Fibroblast of skin of right quadriceps (primary cell): ENCODE results near the gene COX8A.

Experiments used
- DNase-seq: peaks from one replicate; pipeline ENCODE4 v3.0.0-alpha.2; 2013

COX8A gene

DNA sequence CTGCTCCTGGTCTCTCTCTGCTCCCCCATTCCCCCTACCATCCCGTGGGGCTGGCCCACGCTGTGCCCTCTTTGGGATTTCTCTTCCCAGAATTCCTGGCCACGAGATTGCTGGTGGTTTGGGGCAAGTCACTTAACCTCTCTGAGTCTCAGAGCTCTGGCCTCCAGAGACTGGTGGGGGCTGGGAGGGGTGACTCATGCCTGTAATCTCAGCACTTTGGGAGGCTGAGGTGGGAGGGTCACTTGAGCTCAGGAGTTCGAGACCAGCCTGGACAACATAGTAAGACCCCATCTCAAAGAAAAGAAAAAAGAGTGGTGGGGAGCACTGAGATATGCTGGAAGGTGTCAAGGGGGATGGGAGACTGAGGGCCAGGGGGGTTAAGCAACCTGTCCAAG, 30.2 kb downstream of the COX8A start:
- peak; percentile 22 for DNase-seq

DNA sequence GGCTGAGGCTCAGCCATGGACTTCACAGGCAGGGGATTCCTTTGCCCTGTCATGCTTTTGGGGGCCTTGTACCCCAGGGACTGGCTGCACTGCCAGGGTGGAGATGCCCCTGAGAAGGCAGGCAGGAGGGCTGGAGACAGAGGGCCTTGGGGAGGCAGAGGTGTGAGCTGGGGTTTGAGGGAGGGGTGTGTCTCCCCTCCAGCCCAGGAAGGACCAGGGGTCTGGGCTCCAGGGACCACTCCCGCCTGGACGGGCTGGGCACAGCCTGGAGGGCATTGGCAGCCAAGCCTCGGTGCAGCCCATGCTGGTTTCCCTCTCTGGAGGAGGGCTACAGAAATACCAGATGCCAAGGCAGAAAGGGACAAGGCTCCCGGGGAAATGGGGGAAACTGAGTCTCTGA, 31.3 kb downstream of the COX8A start:
- DNase-seq = no peak

DNA sequence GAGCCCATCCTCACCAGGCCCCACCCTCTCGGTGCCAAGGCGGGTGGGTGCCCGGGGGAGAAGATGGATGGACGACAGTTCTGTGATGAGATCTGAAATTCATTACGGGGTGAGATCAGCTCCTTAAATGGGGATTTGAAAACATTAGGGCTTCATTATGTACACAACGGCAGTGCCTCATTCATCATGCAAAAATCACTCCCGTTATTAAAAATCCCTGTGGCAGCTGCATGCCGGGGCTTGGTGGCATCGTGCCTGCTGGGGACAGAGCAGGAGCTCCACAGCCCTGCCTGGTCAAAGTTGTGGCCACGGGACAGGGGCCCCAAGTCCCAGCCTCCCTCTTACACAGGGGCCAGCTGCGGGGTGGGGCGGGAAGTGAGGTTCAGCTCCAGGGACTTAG, 32.0 kb downstream of the COX8A start:
- no peak for DNase-seq

DNA sequence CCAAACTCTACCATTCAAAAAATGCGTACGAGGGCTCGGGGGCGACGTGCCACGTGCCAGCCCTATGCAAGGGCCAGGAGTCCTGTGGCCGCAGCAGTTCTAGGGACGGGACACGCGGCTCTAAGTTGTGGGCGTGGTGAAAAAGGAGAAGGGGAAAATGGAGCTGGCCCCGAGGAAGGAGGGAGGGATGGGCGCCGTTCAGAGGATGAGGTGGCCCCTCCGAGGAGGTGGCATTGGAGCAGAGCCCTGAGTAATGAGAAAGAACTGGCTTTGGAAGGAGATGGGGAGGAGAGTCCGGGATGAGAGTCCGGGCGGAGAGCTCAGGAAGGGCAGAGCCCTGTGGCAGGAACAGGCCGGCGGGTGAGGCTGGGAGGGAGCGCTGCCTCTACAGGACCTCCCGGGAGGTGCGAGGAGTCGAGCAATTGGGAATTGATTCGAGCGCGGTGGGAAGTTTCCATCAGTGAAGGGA, 32.8 kb downstream of the COX8A start:
- DNase-seq = peak; percentile 53

DNA sequence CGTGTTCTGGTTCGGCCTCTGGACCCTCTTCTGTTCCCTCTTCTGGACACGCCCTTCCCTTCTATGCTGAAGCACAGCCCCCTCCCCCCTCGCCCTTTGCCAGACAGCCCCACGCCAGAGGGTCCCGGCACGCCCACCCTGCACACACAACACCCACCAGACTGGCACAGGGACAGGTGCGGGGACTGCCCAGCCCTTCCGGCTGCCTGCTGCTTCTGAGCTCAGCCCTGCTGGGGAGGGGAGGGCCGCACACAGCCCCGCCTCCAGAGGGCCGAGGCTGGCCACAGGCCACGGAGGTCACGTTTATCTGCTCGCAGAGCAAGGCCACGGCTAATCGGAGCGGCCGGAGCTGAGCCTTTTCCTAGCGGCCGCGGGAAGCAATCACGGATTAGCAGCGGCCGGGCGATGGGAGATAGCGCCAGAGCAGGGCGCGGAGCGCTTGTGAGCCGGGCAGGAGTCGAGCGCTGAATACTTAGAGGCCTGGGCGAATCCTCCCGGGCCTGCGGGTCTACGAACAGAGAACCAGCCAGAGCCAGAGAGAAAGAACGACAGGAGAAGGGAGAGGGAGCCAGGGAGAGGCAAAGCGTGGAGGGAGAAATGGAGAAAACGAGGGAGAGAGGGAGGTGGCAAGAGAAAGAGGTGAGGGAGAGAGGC, 33.3 kb downstream of the COX8A start:
- DNase-seq = peak; percentile 31

DNA sequence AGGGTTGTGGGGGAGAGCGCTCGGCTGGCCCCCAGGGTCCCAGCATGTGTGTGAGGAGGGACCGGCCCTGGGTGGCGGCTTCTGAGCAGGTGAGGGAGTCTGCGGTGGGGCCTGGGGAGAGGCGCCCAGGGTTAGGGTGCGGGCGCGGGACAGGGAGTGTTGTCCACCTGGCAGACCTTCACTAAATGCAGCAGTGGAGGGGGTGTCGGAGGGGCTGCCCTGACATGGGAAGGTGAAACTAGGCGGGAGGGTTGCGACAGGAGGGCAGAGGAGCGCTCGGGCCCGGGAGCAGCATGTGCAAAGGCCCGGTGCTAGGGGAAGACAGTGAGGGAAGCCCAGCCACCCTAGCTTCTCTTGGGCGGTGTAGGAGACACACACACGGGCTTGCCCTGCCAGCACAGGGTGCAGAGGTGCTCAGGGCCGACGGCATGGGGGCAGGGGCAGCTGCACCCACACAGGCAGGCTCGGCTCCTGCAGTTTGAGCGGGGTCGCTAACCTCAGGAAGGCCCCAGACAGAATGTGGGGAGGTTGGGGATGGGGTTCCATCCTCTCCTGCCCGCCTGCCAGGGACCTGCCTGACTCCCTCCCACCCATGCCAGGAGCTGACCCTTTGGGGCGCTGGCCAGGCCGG, 34.0 kb downstream of the COX8A start:
- DNase-seq = no peak

DNA sequence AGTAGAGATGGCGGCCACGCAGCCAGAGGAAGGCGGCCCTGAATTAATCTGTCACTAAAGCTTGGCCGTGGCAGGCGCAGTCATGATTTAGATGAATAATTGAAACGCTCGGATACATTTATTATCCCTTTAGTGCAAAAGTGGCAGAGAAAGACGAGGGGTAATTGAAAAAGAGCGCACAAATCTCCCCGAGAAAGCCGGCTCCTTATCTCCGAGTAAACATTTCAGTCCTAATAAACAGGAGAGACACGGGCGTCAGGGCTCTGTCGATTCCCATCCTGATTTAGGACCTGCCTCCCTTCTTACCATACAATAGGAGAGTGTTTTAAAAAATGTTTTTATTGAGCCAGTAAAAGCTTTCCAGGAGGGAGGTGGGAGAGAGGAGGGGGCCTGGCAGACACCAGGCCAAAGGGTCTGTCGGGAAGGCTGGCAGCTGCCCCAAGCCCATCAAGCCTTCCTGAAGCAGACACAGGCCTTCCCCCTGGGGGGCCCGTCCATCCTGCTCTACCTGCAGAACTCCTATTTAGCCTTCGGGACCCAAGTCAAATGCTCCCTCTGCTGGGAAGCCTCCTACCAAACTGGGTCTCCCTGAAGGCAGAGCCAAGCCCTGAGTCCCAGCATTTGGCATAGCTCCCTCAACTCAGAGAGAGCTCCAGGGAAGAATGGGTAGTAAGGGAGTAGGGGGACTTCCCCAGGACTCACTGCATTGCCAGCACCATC, 34.7 kb downstream of the COX8A start:
- DNase-seq = no peak

DNA sequence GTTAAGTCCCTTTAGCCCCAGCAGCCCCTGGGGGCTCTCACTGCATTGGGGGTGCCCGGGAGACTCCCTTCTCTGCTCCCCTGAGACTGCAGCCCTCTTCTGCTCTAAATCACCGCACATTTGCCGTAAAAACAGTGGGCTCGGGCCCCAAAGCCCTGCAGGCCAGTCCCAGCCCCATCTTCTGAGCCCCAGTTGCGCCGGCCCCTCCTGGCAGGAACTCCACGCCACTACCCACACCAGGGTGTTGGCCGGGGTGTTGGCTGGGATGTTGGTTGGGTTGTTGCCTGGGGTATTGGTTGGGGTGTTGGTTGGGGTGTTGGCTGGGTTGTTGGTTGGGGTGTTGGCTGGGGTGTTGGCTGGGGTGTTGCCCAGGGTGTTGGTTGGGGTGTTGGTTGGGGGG, 35.3 kb downstream of the COX8A start:
- no peak for DNase-seq

DNA sequence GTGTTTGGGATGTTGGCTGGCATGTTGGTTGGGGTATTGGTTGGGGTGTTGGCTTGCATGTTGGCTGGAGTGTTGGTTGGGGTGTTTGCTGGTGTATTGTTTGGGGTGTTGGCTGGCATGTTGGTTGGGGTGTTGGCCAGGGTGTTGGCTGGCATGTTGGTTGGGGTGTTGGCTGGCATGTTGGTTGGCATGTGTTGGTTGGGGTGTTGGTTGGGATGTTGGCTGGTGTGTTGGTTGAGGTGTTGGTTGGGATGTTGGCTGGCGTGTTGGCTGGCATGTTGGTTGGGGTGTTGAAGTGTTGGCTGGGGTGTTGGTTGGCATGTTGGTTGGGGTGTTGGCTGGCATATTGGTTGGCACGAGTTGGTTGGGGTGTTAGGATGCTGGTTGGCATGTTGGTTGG, 36.4 kb downstream of the COX8A start:
- DNase-seq = no peak

DNA sequence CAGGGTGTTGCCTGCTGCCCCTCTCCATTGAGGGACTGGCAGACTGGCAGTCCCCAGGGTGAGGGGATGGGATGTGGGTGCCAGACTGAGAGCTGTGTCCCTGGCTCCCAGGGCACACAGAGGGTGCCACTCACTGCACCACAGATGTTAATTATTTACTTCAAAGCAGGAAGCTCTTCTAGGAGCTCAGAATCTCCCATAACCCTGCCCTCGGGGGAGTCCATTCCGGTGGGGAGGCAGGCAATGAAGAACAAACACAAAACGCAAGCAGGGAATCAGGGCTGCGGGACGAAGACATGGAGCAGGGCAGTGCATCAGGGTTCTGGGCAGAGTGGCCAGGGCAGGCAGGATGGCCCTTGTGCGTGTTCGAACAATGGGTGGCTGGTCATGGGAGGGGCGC, 37.0 kb downstream of the COX8A start:
- no peak for DNase-seq

DNA sequence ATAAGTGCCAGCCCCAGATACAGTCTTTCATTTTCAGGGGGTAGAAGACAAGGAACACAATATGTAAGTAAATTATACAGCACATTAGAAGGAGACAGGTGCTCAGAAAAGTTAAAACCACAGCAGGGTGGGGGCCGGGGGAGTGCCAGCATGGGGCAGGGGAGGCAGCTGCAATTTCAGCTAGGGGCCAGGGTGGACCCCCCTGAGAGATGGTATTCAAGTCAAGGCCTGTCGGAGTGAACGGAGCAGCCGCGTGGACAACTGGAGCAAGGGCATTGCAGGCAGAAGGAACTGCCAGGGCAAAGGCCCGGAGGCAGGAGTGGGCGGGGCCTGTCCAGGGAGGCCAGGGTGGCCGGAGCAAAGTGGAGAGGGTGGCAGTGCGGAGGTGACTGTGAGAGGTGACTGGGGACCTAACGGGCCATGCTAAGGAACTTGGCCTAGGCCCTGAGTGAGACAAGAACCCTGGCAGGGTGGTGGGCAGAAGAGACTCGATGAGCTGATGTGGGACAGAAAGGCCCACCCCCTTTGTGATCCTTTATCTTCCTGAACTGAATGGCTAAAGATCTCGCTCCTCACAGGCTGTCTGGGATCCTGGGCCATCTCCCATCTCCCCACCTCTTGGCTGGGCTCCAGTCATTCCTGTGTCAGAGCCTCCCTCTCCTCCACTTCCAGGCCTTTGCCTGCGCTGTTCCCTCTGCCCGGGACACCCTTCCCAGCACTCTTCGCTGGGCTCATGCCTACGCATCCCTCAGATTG, 38.9 kb downstream of the COX8A start:
- DNase-seq = no peak

DNA sequence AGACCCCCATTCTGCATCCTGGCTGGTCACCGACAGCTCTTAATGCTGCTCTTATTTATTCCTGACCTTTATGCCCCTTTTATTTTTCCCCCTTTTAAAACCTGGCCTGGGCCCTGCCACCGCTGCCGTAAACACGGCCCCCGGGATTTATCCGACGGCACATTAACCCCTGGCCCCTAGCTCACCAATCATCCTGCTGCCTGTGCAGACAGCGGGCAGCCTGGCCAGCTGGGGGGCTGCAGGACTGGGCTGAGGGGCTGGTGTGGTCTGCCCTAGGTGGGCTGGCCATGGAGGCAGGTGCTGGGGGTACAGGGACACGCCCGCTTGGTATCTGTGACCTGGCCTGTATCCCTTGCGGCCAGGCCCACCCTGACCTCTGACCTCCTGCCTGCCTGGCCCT, 39.9 kb downstream of the COX8A start:
- no peak for DNase-seq

DNA sequence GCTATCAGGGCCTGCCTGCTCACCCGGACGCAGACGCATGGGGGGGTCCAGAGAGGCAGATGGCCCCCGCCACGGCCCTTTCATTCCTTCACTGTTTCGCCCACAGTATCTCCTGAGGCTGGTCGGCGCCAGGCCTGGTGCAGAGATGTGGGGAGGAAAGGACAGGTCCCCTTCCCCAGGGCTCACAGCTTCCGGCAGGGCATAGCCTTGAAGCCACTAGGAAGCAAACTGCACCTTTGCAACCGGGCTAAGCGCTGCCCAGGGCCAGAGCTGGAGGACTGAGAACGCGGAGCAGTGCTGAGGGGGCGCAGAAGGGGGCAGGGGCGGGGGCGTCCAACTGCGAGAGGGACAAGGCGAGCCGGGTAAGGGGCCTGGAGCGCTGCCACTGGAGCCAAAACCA, 41.1 kb downstream of the COX8A start:
- DNase-seq = no peak

DNA sequence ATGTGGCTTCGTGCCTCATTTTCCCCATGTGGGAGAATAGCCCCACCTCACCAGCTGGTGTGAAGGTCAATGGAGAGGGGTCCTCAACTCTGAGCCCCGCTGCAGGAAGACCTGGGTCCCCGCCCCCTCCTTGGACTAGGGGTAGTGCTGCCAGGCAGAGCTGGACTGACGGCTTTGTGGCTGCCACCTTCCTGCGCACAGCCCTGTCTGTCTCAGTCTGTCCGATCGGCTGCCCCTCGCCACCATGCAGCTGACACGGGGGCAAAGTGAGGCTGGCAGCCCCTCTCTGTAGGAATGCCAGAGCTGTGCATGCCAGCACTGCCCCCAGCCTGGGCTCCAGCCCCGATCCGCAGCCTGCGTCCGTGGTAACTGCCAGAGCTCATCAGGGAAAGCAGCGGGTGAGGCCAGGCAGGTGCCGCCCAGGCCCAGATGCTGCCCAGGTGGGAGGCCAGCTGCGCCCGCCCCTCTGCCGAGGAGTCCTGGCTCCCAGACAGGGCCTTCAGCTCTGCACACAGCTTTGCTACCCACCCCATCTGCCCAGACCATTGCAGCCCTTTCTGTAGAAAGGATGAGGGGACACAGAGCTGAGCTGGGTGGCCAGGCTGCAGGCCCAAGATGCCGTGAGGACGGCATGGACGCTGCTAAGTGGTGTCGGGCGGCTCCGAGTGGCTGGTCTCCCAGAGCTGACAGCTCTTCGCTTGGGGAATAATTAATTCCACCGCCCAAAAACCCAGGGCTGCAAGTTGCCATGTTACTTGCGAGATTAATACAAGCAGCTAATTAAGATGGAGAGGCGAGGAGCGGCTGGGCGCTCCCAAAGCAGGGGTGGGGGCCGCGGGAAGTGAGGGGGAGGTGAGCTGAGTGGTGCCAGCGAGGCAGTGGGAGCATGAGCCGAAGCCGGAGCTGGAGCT, 41.8 kb downstream of the COX8A start:
- no peak for DNase-seq

DNA sequence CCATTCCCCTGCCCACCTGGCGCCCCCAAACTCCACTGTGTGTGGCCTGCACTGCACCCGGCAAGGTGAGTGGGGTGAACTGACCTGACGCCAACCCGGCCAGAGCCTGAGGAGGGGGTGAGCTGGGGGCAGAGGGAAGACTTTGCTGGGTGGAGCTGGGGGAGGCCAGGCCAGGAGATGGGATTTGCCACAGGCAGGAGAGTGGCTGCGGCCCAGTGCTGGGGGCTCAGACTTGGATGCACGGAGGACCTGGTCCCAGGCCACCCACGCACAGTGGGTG, 43.5 kb downstream of the COX8A start:
- no peak for DNase-seq

DNA sequence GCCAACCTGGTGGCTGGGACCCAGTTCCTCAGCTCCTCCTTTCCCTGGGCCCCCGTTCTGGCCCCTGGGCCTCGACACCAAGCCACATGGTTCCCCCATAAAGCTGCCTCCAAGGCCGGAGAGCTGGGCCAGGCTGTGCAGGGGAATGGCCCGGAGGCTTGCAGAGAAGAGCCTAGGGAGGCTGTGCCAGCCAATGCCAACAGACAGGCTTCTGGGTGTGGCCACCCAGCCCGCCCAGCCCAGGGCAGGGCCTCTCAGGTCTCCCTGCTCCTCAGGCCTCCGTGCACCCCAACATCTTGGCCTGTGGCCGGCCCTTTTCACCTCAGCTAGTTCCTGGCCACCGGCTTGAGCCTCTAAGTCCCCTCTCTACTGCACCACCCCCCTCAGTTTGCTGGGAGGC, 43.9 kb downstream of the COX8A start:
- DNase-seq = no peak

DNA sequence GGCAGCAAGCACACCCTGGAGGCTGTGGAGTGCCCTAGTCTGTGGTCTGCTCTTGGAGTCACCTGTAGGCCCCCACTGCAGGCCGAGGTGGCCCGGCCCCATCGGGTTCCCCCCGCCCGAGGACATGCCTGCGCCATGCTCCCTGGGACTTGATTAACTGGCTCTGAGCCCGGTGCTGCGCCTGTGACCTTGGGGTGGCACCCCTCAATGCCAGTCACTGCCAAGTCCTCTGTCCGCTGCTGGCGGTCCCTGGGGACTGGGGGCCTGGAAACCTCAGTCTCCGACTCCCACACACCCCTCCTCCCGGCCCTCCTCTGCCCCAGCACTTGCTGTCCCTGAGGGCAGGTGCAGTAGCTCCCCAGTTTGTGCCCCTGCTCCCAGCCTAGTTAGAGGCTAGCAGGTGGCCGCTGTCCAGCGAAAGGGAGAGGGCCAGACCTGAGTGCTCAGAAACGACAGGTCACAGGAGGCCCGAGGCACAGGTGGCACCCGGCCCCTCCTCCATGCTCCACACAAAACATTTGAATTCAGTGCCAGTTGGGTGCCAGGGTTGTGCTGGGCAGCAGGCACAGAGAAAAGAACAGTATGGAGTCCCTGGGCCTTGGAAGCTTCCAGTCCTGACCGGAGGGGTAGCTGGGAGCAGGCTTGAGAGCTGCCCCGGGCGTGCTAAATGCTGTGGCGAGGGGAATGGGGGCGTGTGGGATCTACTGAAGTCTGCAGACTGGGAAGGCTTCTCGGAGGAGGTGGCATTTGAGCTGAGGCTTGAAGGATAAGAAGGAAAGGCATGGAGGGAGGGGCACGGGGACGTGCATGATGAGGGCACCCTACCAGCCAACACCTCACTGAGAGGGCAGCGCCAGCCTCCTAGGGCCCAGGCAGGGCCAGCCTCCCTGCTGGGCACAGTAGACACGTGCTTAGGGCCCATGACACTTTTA, 45.0 kb downstream of the COX8A start:
- no peak for DNase-seq

DNA sequence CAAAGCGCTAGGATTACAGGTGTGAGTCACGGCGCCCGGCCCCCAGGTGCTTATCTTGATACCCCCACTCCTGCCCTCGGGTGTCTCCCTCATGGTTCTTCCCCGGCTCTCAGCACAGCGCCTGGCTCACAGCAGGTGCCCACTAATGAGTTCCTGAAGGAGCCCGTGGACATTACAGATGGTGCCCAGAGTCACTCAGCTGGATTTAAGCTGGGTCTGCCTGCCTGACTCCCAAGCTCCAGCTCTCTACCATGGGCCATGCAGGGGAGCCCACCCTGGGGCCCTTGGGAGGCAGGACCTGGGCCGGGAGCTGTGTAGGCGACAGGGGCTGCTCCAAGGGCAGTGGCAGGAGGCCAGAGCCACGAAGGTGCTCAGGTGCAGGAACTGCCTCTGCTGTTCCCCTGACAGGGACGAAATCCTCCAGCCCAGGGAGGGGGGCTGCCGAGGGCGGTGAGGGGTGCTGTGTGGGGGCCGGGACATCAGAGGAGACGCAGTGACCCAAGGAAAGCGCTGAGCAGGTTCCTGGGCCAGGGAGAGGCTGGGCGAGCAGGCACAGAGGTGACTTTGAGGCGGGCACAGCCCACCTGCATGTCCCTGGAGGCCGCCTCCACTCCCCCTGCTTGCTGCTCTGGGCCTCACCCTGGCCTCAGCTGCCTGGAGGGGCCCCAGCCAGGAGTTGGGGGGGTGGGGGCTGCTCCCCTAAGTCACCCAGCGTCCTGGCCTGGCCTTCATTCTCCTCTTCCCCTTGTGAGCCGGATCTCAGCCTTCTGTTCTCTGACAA, 46.7 kb downstream of the COX8A start:
- no peak for DNase-seq

DNA sequence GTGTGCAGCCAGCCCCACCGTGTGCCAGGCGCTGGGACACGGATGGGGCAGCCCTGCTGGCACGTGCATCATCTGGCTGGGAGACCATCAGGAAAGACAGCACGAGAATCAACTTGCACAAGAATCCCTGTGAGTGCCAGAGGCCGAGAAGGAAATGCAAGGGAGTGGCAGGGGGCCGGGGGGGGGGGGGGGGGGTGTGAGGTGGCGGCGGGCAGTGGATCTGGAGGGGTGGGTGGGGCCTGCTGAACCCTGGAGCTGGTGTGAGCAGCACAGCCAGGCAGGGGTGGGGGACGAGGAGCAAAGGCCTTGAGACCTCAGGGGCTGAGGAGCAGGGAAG, 47.3 kb downstream of the COX8A start:
- DNase-seq = no peak

DNA sequence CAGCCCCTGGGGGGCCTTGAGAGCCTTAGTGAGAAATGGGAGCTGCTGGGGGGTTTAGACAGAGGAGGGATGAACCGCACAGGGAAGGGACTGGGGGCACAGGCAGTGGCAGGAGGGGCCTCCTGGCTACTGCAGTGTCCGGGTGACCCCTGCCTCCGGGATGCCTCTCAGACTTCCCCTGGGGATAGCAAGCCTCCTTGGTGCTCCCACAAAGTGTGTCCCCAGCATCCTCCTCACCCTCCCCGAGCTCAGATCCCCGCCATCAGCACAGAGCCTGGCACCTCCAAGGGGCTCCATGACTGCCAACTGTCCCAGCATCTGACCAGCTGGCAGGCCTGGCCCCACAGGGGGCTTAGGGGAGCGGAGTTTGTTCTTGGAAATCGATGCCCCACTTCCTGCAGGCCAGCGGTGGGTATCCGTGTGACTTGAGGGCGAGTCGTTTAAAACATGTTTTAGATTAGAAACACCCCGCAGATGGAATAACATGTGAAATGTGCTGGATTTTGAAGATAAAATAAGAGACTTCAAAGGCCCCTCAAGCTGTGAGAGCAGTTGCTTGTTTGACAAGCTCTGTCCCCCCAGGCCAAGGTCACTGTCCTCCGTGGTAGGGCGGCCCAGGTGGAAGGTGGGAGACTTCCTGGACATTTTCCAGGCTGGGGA, 47.8 kb downstream of the COX8A start:
- DNase-seq = no peak
